GM13976 (cell line): ENCODE results near the gene GALNT7.

Experiments
- DNase-seq: peaks from one replicate; pipeline ENCODE4 v3.0.0; 2012; ENCODE audit warnings: low spot score
- CTCF ChIP-seq: IDR thresholded peaks from 2 replicates; pipeline ENCODE4 v1.5.1; 2012; ENCODE audit warnings: borderline replicate concordance, mild to moderate bottlenecking; ENCODE audit not compliant: insufficient read depth; ENCODE audit errors: extremely low read depth, missing control alignments, control extremely low read depth
- in situ Hi-C: fragments of 300-500 bp; cut with MboI; formaldehyde crosslinking; loops from one replicate; pipeline ENCODE4 v1.12.0; 2022; ENCODE audit warnings: low sequenced_read_pairs, mixed read lengths, inconsistent platforms; ENCODE audit not compliant: unreplicated experiment

The GALNT7 gene

GRCh38 chr4:173200103-173200884 is 31.7 kb downstream of the GALNT7 start:
- no peak for DNase-seq
- TF ChIP-seq CTCF: no peak
- in situ Hi-C loops: no loop called here

GRCh38 chr4:173202395-173202794 is 33.8 kb downstream of the GALNT7 start:
- no peak for TF ChIP-seq CTCF
- no peak for DNase-seq
- in situ Hi-C loops: no loop called here

DNA sequence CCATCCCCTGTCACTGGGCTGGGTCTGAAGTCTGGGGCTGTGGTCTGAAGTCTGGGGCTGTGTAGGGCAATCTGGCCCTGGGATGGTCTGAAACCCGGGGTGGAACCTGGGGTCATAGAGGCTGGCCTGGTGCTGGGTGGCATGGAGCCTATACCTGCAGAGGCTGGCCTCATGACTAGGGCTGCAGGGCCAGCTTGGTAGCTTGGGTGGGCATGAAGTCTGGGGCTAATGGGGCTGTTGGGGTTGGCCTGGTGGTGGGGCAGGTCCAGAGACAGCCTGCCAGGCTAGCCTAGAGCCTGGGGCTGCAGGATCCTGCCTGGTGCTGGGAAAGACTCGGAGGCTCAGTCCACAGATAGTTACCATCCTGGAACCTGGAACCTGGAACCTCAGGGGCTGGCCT is 37.0 kb downstream of the GALNT7 start:
- in situ Hi-C loops: no loop called here
- TF ChIP-seq CTCF: no peak

DNA sequence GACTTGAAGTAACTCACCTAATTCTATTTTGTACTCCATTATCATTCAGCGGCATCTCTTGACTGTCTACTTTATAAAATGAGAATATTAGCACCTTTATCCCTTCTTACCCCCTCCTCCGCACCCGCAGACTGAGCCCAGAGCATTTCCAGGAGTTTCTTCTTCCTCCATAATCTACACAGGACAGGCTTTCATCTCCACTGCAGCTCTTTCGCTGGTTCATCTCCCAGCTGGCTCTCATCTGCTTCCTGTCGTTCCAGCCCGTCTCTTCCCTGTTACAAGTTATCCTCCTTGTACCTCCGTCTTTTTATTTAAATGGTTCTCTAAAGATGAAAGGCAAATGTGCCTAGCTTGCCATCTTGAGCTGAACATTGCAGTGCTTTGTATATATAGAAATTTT is 39.8 kb downstream of the GALNT7 start:
- no peak for TF ChIP-seq CTCF
- in situ Hi-C loops: no loop called here

More for the DNA sequence above, 37.0 kb downstream of the GALNT7 start:
- DNase-seq: no peak

DNA sequence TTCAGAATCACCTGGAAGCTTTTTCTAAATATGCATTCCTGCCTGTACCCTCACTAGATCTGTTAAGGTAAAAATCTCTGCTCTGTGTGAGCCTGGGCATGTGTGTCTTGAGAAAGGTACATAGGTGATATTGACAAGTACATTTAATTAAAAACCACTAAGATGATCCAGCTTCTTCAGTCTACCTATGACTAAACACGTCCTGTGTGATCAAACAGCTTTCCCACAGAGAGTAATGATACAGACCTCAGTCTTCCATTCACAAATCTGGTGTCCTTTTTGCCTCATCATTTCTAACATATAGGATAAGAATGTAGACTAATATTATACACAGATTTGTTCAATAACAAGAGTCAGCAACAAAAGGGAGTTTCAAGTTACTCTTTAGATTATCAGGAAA is 42.6 kb downstream of the GALNT7 start:
- TF ChIP-seq CTCF: no peak
- in situ Hi-C loops: no loop called here
- DNase-seq: no peak

More for the DNA sequence above, 39.8 kb downstream of the GALNT7 start:
- no peak for DNase-seq

GRCh38 chr4:173211838-173212237 is 43.2 kb downstream of the GALNT7 start:
- TF ChIP-seq CTCF: no peak
- DNase-seq: no peak
- in situ Hi-C loops: no loop called here
